Spleen (tissue), 11 donors: ENCODE results near the gene GPR180. TPM values are rescaled to one million over a fixed set of nuclear protein-coding genes. Genes with fewer than 3 reads are reported as not detected.
A peak's percentile ranks its signal among the peaks of the same experiment; 100 is the strongest.

Experiments
- DNase-seq: peaks from one replicate; pipeline ENCODE4 v3.0.0-alpha.2; 2020
- H3K27ac ChIP-seq, 8 donors: fragments of 200-600 bp; sonication (generic) in 7 of 8; 1 replicate in 4 of 8; 2 replicates in 4 of 8; pipeline versions ENCODE4 v1.5.0 to v1.8.0; 2016 to 2021; ENCODE audit warnings: inconsistent platforms in 4 of 8, mild to moderate bottlenecking in 4 of 8, moderate library complexity in 1 of 8
- H3K27me3 ChIP-seq, 7 donors: fragments of 200-600 bp; sonication (generic) in 6 of 7; replicated peaks in 1 of 7; 1 replicate in 4 of 7; 2 replicates in 3 of 7; pipeline versions ENCODE4 v1.5.0 to v1.8.0; 2016 to 2021; ENCODE audit warnings: inconsistent platforms in 3 of 7, mild to moderate bottlenecking in 1 of 7
- H3K36me3 ChIP-seq, 6 donors: fragments of 200-600 bp; sonication (generic) in 5 of 6; 1 replicate in 4 of 6; 2 replicates in 2 of 6; pipeline versions ENCODE4 v1.5.0 to v1.8.0; 2016 to 2021; ENCODE audit warnings: inconsistent platforms in 2 of 6
- H3K4me1 ChIP-seq, 6 donors: fragments of 200-600 bp; sonication (generic) in 5 of 6; 1 replicate in 3 of 6; 2 replicates in 3 of 6; pipeline versions ENCODE4 v1.5.0 to v1.8.0; 2016 to 2021; ENCODE audit warnings: inconsistent platforms in 3 of 6
- H3K4me3 ChIP-seq, 8 donors: fragments of 200-600 bp; sonication (generic) in 7 of 8; 1 replicate in 4 of 8; 2 replicates in 4 of 8; pipeline versions ENCODE4 v1.5.0 to v1.8.0; 2016 to 2021; ENCODE audit warnings: inconsistent platforms in 4 of 8, mild to moderate bottlenecking in 4 of 8, moderate library complexity in 2 of 8
- H3K9me3 ChIP-seq, 8 donors: fragments of 200-600 bp; sonication (generic) in 7 of 8; 1 replicate in 4 of 8; 2 replicates in 4 of 8; pipeline versions ENCODE4 v1.5.0 to v1.8.0; 2016 to 2021; ENCODE audit warnings: inconsistent platforms in 4 of 8
- POLR2A ChIP-seq, 3 donors: fragments of 450-650 bp; IDR thresholded peaks; one replicate each; pipeline ENCODE4 v1.5.1; 2017; ENCODE audit warnings: antibody characterized with exemption in 3 of 3, mild to moderate bottlenecking in 1 of 3
- POLR2AphosphoS5 ChIP-seq, 3 donors: sonication (generic); formaldehyde crosslinking; IDR thresholded peaks; one replicate each; pipeline ENCODE4 v1.5.1; 2017; ENCODE audit warnings: antibody characterized with exemption in 3 of 3
- WGBS, 5 donors: extraction: QIAGEN DNeasy Blood & Tissue Kit in 3 of 5; methylation state at CpG; one replicate each; pipeline versions ENCODE4 v1.1.5 to v1.1.7; 2013 to 2018; 5-methylcytosine and 5-hydroxymethylcytosine counted together
- intact Hi-C: fragments of 100-400 bp; cut with DNase I; formaldehyde crosslinking; loops from one replicate; pipeline ENCODE4 v1.15.0; 2023; ENCODE audit warnings: low total_unique reads
- polyA plus RNA-seq, 3 donors: library from polyadenylated mRNA; stranded (reverse); fragments of 200-250 nt; gene quantifications; one replicate each; pipeline ENCODE4 v1.2.1, GENCODE V29; 2013
- total RNA-seq, 7 donors: library from RNA; depleted of rRNA in 3 of 7; stranded (reverse); fragments of >200 nt in 3 of 7; fragmentation: NEBNext Ultra II Directional in 4 of 7; extraction: Animal tissue kit (Norgen Biotek cat#: 25700) in 4 of 7; gene quantifications; one replicate each; pipeline versions ENCODE4 v1.1.0 to v1.2.1, GENCODE V29; 2016 to 2021
- TF ChIP-seq, protein P1 (sequence below), 11 experiments: fragments of 200-600 bp in 7 of 11; fragments of 450-650 bp in 4 of 11; sonication (generic) in 4 of 11; IDR thresholded peaks in 8 of 11; conservative IDR thresholded peaks in 3 of 11; 1 replicate in 7 of 11; 2 replicates in 4 of 11; pipeline versions ENCODE4 v1.4.0 to v1.8.0; 2016 to 2021; ENCODE audit warnings: antibody characterized with exemption in 11 of 11, inconsistent platforms in 4 of 11, mild to moderate bottlenecking in 1 of 11
- donor health status: healthy with polysubstance abuse.
- donor health status: DM: no; HTN: no; CAD: no; lungs with moderate emphysema.
- donor health status: DM: no; HTN: no; CAD: no.
- donor health status: Bipolar disorder and iron deficiency.
- donor health status: healthy.
- donor health status: DM: no; HTN: no; CAD: no.
- donor health status: DM: yes; HTN: yes; CAD: no.

Gene GPR180
- total and polyA plus RNA-seq, 10 donors: 1.2 to 8.6 (median 4.2) TPM

DNA sequence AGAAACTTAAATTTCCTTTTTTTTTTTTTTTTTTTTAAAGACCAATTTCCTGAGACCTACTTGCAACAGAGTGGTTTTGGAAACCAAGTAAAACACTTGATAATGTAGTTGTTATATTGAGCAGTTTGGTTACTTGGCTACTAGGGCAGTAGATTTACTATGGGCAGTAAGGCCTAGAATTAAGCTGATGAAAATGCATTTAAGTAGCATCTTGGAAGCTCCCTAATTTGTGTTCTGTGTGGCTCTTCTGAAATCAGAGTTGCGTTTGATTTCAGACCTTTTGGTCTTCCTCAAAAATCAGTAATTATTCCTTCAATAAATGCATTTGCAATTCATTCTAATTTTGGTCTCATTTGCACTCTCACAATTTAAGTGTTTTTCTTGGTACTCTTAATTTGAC is 810 bp downstream of the GPR180 start:
- intact Hi-C loops: loop anchor here (5.0 kb wide), 1 partner anchor 50 kb away; no protein-coding TSS in a partner anchor
- Histone ChIP-seq H3K4me3 (peak overlapping the region; percentile 70 to 93 (median 90)), H3K27ac (peak overlapping the region; percentile 58 to 92 (median 84)), H3K36me3 (peaks cover 0 to 25% (median 10%) of the 10 kb centered on the region in 6 donors), H3K9me3 (no peaks in the 10 kb centered on the region), H3K4me1 (peaks cover 3 to 29% (median 20%) of the 10 kb centered on the region in 6 donors), H3K27me3 (no peaks in the 10 kb centered on the region)
- WGBS, 5 donors: 43 to 74% (median 64%) methylated on average over 1 of the region's 1 CpG
- no peak for DNase-seq
- TF ChIP-seq, protein P1, sequence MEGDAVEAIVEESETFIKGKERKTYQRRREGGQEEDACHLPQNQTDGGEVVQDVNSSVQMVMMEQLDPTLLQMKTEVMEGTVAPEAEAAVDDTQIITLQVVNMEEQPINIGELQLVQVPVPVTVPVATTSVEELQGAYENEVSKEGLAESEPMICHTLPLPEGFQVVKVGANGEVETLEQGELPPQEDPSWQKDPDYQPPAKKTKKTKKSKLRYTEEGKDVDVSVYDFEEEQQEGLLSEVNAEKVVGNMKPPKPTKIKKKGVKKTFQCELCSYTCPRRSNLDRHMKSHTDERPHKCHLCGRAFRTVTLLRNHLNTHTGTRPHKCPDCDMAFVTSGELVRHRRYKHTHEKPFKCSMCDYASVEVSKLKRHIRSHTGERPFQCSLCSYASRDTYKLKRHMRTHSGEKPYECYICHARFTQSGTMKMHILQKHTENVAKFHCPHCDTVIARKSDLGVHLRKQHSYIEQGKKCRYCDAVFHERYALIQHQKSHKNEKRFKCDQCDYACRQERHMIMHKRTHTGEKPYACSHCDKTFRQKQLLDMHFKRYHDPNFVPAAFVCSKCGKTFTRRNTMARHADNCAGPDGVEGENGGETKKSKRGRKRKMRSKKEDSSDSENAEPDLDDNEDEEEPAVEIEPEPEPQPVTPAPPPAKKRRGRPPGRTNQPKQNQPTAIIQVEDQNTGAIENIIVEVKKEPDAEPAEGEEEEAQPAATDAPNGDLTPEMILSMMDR (IDR thresholded peaks at IDR 0.05 in 8 of 11, conservative IDR thresholded peaks at IDR 0.05 in 3 of 11): no peak
- no peak for TF ChIP-seq POLR2AphosphoS5 (IDR thresholded peaks at IDR 0.05)
- TF ChIP-seq POLR2A (IDR thresholded peaks at IDR 0.05): no peak

DNA sequence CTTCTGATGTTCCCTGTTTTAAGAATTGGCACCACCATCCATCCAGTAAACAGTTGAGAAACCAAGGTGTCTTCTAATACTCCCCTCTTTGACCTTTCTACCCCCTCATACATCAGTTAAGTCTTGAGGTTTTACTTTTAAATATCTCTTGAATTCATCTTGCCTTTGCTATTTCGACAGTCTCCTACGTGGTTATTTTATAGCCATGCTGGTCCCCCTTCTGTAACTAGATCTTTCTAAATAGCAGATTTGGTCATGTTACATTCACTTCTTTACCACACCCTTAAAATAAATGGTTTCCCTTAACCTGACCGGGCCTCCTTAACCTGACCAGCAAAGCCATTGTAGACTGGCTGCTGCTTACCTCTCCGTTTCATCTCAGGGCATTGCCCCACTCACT is 5.4 kb downstream of the GPR180 start:
- intact Hi-C loops: no loop called here
- no peaks in the 10 kb centered on the region for H3K9me3 ChIP-seq

DNA sequence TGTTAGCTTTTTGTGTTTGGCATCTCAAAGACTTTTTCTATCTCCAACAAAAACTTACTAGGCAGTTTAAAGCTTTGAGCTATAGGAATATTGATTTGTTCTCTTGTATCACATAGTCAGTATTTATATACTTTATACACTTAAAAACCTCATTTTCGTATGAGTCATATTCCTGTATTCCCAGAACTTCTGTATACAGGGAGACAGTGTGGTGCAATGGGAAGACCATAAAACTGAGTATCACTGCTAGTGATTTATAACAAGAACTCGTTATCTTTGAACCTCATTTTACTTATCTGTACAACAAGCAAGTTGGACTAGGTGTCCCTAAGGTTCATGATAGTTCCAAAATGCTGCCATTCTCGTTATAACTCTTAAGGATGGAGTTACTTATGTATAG is 6.3 kb downstream of the GPR180 start:
- Histone ChIP-seq H3K36me3 (peaks cover 0 to 60% (median 13%) of the 10 kb centered on the region in 6 donors), H3K27me3 (no peaks in the 10 kb centered on the region), H3K27ac (no peak overlapping the region), H3K4me3 (no peak overlapping the region), H3K9me3 (no peaks in the 10 kb centered on the region), H3K4me1 (peaks cover 0 to 12% (median 8%) of the 10 kb centered on the region in 6 donors)
- DNase-seq: no peak
- intact Hi-C loops: no loop called here
- WGBS, 5 donors: 86 to 92% (median 89%) methylated on average over 3 of the region's 3 CpGs
- TF ChIP-seq POLR2AphosphoS5 (IDR thresholded peaks at IDR 0.05): no peak
- no peak for TF ChIP-seq POLR2A (IDR thresholded peaks at IDR 0.05)
- TF ChIP-seq, protein P1 (IDR thresholded peaks at IDR 0.05 in 8 of 11, conservative IDR thresholded peaks at IDR 0.05 in 3 of 11): no peak

More for the DNA sequence above, 5.4 kb downstream of the GPR180 start:
- DNase-seq: no peak
- Histone ChIP-seq H3K4me1 (peaks cover 3 to 19% (median 17%) of the 10 kb centered on the region in 6 donors), H3K4me3 (no peak overlapping the region), H3K27ac (no peak overlapping the region), H3K27me3 (no peaks in the 10 kb centered on the region), H3K36me3 (peaks cover 0 to 52% (median 12%) of the 10 kb centered on the region in 6 donors)
- 88 to 93% (median 89%) methylated on average over 4 of the region's 4 CpGs for WGBS, 5 donors
- TF ChIP-seq, protein P1 (IDR thresholded peaks at IDR 0.05 in 8 of 11, conservative IDR thresholded peaks at IDR 0.05 in 3 of 11): no peak
- TF ChIP-seq POLR2A (IDR thresholded peaks at IDR 0.05): no peak
- no peak for TF ChIP-seq POLR2AphosphoS5 (IDR thresholded peaks at IDR 0.05)

DNA sequence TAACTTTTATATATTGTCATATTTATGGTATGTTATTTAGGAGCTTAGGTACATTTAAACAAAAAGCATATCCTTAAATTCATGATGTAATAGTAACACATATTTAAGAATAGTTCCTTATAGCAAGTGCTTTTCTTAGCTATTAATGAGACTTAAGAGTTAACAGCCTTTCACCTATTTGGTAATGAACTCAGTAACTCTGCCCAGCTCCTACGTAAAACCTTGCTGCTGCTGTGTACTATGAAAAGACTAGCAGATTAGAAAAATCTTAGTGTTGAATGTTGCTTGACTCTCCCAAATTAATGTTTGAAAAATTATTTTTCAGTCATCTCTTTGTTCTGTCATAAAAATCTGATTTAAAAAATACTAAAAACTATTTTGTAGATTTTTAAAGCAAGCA is 6.9 kb downstream of the GPR180 start:
- peaks cover 0 to 66% (median 14%) of the 10 kb centered on the region in 6 donors for H3K36me3 ChIP-seq

More for the DNA sequence above, 6.9 kb downstream of the GPR180 start:
- H3K4me3 ChIP-seq: no peak overlapping the region
- peaks cover 0 to 6% (median 2%) of the 10 kb centered on the region in 6 donors for H3K4me1 ChIP-seq
- no peak for DNase-seq
- TF ChIP-seq POLR2A (IDR thresholded peaks at IDR 0.05) (no peak), POLR2AphosphoS5 (IDR thresholded peaks at IDR 0.05) (no peak)
- TF ChIP-seq, protein P1 (IDR thresholded peaks at IDR 0.05 in 8 of 11, conservative IDR thresholded peaks at IDR 0.05 in 3 of 11): no peak
- intact Hi-C loops: no loop called here
- no peak overlapping the region for H3K27ac ChIP-seq
- WGBS, 5 donors: 81 to 95% (median 87%) methylated on average over 1 of the region's 1 CpG
- no peaks in the 10 kb centered on the region for H3K27me3 ChIP-seq
- H3K9me3 ChIP-seq: no peaks in the 10 kb centered on the region
